Measurements from ENCODE around the gene SETD5.

The SETD5 gene

GRCh38 chr3:9514306-9514705 is 116.9 kb downstream of the SETD5 start:
- DNase-seq (ENCODE audit: low spot score), result no peak

- no peak for DNase-seq (ENCODE audit: low spot score)
Measured at GRCh38 chr3:9514956-9515355, 117.5 kb downstream of the SETD5 start.

- no peak for DNase-seq (ENCODE audit: low spot score)
Measured at GRCh38 chr3:9525078-9525477, 127.7 kb downstream of the SETD5 start.
